ENCODE results near the gene COL28A1. TPM values are rescaled to one million over a fixed set of nuclear protein-coding genes. Genes with fewer than 3 reads are reported as not detected.

The COL28A1 gene
- total and polyA plus RNA-seq, 8 donors, result 0.58 to 39.7 (median 4.5) TPM

DNA sequence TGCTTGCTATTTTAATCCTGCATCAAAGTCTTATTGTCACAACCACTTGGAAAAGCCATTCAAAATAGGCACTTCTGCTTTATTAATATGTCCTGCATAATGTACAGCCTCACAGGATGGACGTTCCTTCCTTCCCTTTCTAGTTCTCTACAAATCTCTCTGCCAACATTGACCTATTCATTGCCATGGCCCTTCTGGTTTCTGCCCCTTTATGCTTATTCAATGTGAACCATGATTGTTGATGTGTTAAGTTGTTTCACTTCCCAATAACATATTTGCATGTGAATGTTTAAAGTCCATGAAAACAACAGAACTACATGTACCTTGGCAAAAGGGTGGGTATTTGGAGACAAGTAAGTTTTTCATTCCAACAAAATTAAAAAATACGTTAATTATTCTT lies 45.7 kb downstream of the COL28A1 start:
- intact Hi-C loops (cut with DNase I; ENCODE audit: low total_unique reads), result no loop called here
- peaks cover 0 to 21% (median 10%) of the 10 kb centered on the region in 4 donors for H3K9me3 ChIP-seq
- 69 to 81% (median 77%) methylated on average over 2 of the region's 2 CpGs for WGBS, 5 donors
- no peak overlapping the region for H3K4me3 ChIP-seq
- no peaks in the 10 kb centered on the region for H3K27me3 ChIP-seq
- peaks cover 0 to 29% (median 0%) of the 10 kb centered on the region in 4 donors for H3K36me3 ChIP-seq
- H3K4me1 ChIP-seq, result no peaks in the 10 kb centered on the region
- no peak overlapping the region for H3K27ac ChIP-seq
- TF ChIP-seq EP300 (IDR thresholded peaks at IDR 0.05) (no peak), POLR2A (IDR thresholded peaks at IDR 0.05) (no peak), POLR2AphosphoS5 (IDR thresholded peaks at IDR 0.05) (no peak)
- TF ChIP-seq, protein P1, sequence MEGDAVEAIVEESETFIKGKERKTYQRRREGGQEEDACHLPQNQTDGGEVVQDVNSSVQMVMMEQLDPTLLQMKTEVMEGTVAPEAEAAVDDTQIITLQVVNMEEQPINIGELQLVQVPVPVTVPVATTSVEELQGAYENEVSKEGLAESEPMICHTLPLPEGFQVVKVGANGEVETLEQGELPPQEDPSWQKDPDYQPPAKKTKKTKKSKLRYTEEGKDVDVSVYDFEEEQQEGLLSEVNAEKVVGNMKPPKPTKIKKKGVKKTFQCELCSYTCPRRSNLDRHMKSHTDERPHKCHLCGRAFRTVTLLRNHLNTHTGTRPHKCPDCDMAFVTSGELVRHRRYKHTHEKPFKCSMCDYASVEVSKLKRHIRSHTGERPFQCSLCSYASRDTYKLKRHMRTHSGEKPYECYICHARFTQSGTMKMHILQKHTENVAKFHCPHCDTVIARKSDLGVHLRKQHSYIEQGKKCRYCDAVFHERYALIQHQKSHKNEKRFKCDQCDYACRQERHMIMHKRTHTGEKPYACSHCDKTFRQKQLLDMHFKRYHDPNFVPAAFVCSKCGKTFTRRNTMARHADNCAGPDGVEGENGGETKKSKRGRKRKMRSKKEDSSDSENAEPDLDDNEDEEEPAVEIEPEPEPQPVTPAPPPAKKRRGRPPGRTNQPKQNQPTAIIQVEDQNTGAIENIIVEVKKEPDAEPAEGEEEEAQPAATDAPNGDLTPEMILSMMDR (IDR thresholded peaks at IDR 0.05), result no peak
- no peak for DNase-seq

DNA sequence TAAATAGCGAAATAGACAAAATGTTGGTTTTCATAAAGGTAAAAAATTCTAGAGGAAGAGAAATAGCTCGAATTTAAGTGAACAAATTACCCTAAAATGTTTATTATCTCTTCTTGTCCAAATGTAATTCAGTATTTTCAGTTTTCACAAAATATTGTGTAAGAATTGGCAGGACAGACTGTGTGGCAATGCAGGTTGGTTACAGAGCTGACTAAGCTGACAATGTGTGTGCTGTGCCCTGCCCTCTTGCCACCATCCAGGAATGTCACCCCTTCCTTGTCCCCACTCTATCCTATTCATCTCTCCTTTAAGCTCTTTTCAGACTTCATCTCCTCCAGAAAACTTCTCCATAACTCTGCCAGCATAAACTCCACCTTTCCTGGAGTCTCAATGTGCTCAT lies 46.1 kb downstream of the COL28A1 start:
- 79 to 91% (median 90%) methylated on average over 2 of the region's 2 CpGs for WGBS, 5 donors
- DNase-seq, result no peak
- intact Hi-C loops (cut with DNase I; ENCODE audit: low total_unique reads), result no loop called here
- Histone ChIP-seq H3K27ac (no peak overlapping the region), H3K4me1 (no peaks in the 10 kb centered on the region), H3K27me3 (no peaks in the 10 kb centered on the region), H3K9me3 (peaks cover 0 to 24% (median 12%) of the 10 kb centered on the region in 4 donors), H3K4me3 (no peak overlapping the region), H3K36me3 (peaks cover 0 to 29% (median 0%) of the 10 kb centered on the region in 4 donors)
- TF ChIP-seq POLR2AphosphoS5 (IDR thresholded peaks at IDR 0.05), result no peak
- no peak for TF ChIP-seq EP300 (IDR thresholded peaks at IDR 0.05)
- TF ChIP-seq, protein P1 (IDR thresholded peaks at IDR 0.05), result no peak
- TF ChIP-seq POLR2A (IDR thresholded peaks at IDR 0.05), result no peak

DNA sequence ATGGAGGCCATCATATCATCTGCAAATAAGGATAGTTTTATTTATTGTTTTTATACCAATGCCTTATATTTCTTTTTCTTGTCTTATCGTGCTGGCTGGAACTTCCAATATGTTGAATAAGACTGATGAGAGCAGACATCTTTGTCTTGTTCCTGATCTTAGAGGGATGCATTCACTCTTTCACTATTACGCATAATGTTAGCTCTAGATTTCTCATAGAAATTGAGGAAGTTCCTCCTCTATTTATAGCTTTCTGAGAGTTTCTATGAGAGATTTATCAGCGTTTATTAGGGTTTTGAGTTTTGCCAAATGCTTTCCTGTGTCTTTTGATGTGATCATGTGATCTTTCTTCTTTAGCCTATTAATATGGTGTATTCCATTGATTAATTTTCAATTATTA lies 49.3 kb downstream of the COL28A1 start:
- Histone ChIP-seq H3K27me3 (no peaks in the 10 kb centered on the region), H3K9me3 (peaks cover 0 to 30% (median 12%) of the 10 kb centered on the region in 4 donors), H3K27ac (no peak overlapping the region), H3K4me3 (no peak overlapping the region), H3K4me1 (no peaks in the 10 kb centered on the region), H3K36me3 (peaks cover 0 to 29% (median 0%) of the 10 kb centered on the region in 4 donors)
- no peak for DNase-seq
- 86 to 91% (median 87%) methylated on average over 3 of the region's 3 CpGs for WGBS, 5 donors
- TF ChIP-seq, protein P1 (IDR thresholded peaks at IDR 0.05), result no peak
- no peak for TF ChIP-seq POLR2AphosphoS5 (IDR thresholded peaks at IDR 0.05)
- TF ChIP-seq POLR2A (IDR thresholded peaks at IDR 0.05), result no peak
- no peak for TF ChIP-seq EP300 (IDR thresholded peaks at IDR 0.05)
- intact Hi-C loops (cut with DNase I; ENCODE audit: low total_unique reads), result no loop called here

DNA sequence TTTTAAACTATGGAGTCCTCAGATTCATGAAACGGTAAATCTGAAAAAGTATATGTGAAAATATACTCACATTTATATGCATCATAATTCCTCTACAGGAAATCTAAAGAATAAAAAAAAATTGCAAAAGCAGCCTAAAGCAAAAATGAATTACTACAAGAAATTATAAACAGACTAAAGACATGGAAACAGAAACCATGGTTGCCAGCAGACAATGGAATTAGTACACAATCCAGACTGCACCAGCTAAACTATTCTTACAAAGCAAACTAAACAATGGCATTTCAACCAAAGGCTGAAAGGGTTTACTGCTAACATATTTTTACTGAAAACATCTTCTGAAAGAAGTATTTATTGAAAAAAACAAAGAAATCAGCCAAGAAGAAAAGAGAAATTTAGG lies 51.6 kb downstream of the COL28A1 start:
- no peaks in the 10 kb centered on the region for H3K4me1 ChIP-seq
- intact Hi-C loops (cut with DNase I; ENCODE audit: low total_unique reads), result no loop called here
- no peak for DNase-seq
- no peak overlapping the region for H3K4me3 ChIP-seq
- WGBS, 5 donors, result 97 to 100% (median 100%) methylated on average over 1 of the region's 1 CpG
- no peak overlapping the region for H3K27ac ChIP-seq
- peaks cover 0 to 30% (median 12%) of the 10 kb centered on the region in 4 donors for H3K9me3 ChIP-seq
- TF ChIP-seq EP300 (IDR thresholded peaks at IDR 0.05), result no peak
- no peak for TF ChIP-seq POLR2A (IDR thresholded peaks at IDR 0.05)
- TF ChIP-seq, protein P1 (IDR thresholded peaks at IDR 0.05), result no peak
- TF ChIP-seq POLR2AphosphoS5 (IDR thresholded peaks at IDR 0.05), result no peak
- H3K27me3 ChIP-seq, result no peaks in the 10 kb centered on the region
- H3K36me3 ChIP-seq, result peaks cover 0 to 18% (median 0%) of the 10 kb centered on the region in 4 donors
